Measurements from ENCODE around the gene VAPB.

DNA sequence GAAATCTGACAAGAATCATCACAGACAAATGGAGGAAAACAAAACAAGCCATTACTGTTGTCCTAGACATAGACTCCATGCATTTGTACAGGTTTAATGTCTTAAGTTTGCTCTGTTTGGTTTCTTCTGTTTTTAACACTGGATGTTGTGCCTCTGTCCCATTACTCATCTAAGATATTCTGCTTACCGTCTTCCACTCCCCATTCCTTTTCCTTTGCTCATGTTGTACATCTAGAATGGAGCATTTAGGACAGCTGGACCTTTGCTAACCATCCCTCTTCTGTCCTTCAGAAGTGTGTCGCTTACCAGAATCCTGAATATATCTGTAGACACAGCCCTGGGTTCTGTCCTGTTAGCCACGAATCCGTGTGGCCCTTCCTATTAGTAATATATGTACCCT is 44.3 kb upstream of the VAPB start:
- TF ChIP-seq, protein P1, sequence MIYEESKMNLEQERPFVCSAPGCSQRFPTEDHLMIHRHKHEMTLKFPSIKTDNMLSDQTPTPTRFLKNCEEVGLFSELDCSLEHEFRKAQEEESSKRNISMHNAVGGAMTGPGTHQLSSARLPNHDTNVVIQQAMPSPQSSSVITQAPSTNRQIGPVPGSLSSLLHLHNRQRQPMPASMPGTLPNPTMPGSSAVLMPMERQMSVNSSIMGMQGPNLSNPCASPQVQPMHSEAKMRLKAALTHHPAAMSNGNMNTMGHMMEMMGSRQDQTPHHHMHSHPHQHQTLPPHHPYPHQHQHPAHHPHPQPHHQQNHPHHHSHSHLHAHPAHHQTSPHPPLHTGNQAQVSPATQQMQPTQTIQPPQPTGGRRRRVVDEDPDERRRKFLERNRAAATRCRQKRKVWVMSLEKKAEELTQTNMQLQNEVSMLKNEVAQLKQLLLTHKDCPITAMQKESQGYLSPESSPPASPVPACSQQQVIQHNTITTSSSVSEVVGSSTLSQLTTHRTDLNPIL (CRISPR knock-in tag; IDR thresholded peaks at IDR 0.05; ENCODE audit: low read depth), result no peak
- TF ChIP-seq, protein P2, sequence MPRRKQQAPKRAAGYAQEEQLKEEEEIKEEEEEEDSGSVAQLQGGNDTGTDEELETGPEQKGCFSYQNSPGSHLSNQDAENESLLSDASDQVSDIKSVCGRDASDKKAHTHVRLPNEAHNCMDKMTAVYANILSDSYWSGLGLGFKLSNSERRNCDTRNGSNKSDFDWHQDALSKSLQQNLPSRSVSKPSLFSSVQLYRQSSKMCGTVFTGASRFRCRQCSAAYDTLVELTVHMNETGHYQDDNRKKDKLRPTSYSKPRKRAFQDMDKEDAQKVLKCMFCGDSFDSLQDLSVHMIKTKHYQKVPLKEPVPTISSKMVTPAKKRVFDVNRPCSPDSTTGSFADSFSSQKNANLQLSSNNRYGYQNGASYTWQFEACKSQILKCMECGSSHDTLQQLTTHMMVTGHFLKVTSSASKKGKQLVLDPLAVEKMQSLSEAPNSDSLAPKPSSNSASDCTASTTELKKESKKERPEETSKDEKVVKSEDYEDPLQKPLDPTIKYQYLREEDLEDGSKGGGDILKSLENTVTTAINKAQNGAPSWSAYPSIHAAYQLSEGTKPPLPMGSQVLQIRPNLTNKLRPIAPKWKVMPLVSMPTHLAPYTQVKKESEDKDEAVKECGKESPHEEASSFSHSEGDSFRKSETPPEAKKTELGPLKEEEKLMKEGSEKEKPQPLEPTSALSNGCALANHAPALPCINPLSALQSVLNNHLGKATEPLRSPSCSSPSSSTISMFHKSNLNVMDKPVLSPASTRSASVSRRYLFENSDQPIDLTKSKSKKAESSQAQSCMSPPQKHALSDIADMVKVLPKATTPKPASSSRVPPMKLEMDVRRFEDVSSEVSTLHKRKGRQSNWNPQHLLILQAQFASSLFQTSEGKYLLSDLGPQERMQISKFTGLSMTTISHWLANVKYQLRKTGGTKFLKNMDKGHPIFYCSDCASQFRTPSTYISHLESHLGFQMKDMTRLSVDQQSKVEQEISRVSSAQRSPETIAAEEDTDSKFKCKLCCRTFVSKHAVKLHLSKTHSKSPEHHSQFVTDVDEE (CRISPR knock-in tag; IDR thresholded peaks at IDR 0.05), result no peak
- no peak for TF ChIP-seq ZC3H10 (CRISPR knock-in tag; IDR thresholded peaks at IDR 0.05)
- TF ChIP-seq ZFP3 (CRISPR knock-in tag; IDR thresholded peaks at IDR 0.05), result no peak
- TF ChIP-seq TCF4 (CRISPR knock-in tag; IDR thresholded peaks at IDR 0.05; ENCODE audit: borderline replicate concordance), result no peak
- no peak for TF ChIP-seq ARNTL (CRISPR knock-in tag; IDR thresholded peaks at IDR 0.05; ENCODE audit: borderline replicate concordance, low read depth)
- no peak for TF ChIP-seq OSR1 (CRISPR knock-in tag; IDR thresholded peaks at IDR 0.05)
- TF ChIP-seq SNAI2 (CRISPR knock-in tag; IDR thresholded peaks at IDR 0.05), result no peak
- no peak for TF ChIP-seq ZFP30 (CRISPR knock-in tag; IDR thresholded peaks at IDR 0.05)
- TF ChIP-seq, protein P3, sequence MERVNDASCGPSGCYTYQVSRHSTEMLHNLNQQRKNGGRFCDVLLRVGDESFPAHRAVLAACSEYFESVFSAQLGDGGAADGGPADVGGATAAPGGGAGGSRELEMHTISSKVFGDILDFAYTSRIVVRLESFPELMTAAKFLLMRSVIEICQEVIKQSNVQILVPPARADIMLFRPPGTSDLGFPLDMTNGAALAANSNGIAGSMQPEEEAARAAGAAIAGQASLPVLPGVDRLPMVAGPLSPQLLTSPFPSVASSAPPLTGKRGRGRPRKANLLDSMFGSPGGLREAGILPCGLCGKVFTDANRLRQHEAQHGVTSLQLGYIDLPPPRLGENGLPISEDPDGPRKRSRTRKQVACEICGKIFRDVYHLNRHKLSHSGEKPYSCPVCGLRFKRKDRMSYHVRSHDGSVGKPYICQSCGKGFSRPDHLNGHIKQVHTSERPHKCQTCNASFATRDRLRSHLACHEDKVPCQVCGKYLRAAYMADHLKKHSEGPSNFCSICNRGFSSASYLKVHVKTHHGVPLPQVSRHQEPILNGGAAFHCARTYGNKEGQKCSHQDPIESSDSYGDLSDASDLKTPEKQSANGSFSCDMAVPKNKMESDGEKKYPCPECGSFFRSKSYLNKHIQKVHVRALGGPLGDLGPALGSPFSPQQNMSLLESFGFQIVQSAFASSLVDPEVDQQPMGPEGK (CRISPR knock-in tag; IDR thresholded peaks at IDR 0.05; ENCODE audit: borderline replicate concordance), result no peak
- no peak for TF ChIP-seq BACH2 (CRISPR knock-in tag; IDR thresholded peaks at IDR 0.05; ENCODE audit: borderline replicate concordance)
